Inflammatory macrophage treated with lipopolysaccharide for 1 hour (primary cell): Measurements from ENCODE around the gene FBXO9.

Source experiments
- DNase-seq, 2 donors: peaks; one replicate each; pipeline ENCODE4 v3.0.0-alpha.2; 2020 to 2022

The FBXO9 gene

GRCh38 chr6:53095716-53096115 lies 30.5 kb downstream of the FBXO9 start:
- no peak for DNase-seq

- no peak for DNase-seq
Measured at GRCh38 chr6:53100561-53100960, 35.4 kb downstream of the FBXO9 start.

DNA sequence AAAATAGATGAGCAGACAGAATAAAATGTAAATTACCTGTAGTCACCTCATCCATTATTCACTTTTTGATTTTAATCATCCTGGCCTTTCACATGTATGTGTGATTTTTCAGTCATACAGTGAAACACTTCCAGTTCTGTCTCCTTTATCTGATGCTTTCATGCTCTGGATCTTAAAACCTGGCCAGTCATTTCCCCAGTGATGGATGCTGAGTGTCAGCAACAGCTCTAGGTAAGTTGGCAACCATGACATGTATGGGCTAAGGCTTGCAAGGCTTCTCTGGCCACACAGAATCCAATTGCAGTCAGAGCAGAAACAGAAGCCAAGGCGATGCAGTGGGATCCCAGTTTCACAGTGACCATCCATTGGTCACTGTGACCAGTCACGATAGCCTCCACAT lies 35.8 kb downstream of the FBXO9 start:
- DNase-seq: no peak

DNA sequence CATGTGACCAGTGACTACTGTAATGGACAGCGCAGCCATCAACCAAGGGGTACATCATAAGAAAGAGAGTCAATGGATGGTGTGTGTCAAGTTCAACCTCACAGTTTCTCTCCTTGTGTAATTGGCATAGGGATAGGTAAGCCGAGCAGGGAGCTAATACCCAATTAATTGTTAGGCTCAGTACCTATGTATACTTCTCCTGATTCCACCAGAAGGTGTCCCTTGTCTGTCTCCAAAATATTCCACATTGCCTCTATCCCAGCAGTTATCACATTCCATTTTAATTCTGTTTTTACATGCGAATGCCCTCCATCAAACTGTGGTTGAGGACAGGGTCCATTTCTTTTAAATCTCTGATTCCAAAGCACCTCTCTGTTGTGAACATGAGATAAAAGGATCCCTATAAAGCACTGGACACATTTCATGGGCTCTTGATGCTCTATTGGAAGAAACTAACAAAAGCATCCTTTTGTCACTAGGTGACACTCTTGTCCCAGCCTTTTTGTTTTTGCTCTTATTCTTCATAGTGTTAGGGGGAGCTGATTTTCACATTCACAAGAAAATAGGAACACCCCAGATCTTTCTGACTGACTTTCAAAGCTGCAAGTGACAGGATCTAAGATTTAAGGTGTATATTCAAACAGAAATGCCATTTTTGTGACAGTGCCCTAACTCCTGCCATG lies 38.9 kb downstream of the FBXO9 start:
- DNase-seq: no peak

DNA sequence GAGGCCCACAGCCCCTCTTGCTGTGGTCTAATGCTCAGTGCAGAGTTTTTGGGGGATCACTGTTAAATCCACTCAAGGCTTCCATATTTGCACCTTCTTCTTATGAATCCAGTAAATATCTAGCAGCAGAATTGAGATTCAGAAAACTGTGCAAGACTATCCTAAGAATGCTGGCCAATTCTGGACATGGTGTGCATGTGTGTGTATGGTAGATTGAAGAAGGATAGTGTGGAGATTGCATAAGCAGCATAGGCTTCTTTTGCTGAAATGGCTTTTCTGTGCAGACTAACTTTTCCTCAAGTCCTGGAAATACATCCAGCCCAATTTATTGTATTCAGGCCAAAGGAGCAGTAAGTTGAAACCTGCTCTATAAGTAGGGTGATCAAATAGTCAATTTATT lies 39.7 kb downstream of the FBXO9 start:
- no peak for DNase-seq

- DNase-seq: no peak
Measured at GRCh38 chr6:53107091-53107490, 41.9 kb downstream of the FBXO9 start.

DNA sequence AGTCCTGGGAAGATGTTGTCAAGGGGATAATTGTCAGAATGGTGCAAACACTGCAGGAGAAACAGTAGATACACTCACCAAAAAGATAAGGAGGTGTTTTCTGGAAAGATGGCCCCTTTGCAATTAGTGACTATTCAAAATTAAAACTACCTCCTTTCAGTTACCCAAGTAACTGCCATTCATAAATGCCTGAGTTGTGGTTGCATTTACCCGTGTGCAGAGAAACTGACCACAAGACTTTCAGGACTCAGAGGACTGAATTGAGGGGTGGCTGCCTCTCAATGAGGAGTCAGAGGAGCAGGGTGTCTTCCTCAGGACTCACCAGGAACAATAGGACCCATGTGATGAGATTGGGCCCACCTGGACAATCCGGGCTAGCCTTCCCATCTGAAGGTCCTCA lies 44.4 kb downstream of the FBXO9 start:
- DNase-seq: no peak

GRCh38 chr6:53111865-53112264 lies 46.7 kb downstream of the FBXO9 start:
- no peak for DNase-seq

- DNase-seq: no peak
Measured at GRCh38 chr6:53112404-53112803, 47.2 kb downstream of the FBXO9 start.

GRCh38 chr6:53112871-53113270 lies 47.7 kb downstream of the FBXO9 start:
- no peak for DNase-seq

GRCh38 chr6:53113742-53114141 lies 48.5 kb downstream of the FBXO9 start:
- DNase-seq: no peak

- DNase-seq: no peak
Measured at GRCh38 chr6:53115113-53115512, 49.9 kb downstream of the FBXO9 start.

DNA sequence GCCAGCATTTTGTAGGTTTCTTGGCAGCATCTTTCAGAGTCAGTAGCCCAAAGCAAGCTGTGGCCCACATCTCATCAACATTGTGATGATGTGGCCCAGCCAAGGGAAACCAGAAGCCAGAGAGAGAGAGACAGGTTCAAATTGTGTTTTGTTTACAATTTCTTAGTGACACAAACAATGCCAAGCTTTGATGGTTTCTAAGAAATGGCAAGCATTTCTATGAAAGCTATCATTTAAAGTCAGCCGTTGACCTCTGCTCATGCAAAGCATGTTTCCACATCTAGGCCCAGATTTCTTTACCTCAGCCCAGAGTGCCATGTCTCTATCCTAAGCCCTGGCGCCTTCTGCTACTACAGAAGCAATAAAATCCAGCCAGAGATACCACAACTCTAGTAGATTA lies 50.5 kb downstream of the FBXO9 start:
- DNase-seq: no peak

DNA sequence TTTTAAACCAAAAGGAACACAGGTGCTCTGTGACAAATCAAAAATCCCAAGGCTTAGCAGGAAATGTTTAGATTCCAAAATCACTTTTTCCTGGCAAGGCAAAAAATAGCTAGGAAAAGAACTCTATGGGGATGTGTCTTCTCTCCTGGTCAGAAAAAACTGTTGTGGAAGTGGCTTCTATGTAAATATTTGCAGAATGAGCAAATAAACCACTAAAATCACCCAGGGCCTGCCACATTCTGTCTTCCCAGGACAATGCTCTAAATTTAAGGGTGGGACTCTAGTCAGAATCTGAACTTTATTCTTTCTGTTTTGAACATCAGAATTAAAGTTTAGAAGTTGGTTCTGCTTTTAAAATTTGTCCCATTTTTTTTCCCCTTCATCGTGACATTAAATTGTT lies 54.1 kb downstream of the FBXO9 start:
- no peak for DNase-seq

- no peak for DNase-seq
Measured at GRCh38 chr6:53119772-53120409, 54.7 kb downstream of the FBXO9 start.

DNA sequence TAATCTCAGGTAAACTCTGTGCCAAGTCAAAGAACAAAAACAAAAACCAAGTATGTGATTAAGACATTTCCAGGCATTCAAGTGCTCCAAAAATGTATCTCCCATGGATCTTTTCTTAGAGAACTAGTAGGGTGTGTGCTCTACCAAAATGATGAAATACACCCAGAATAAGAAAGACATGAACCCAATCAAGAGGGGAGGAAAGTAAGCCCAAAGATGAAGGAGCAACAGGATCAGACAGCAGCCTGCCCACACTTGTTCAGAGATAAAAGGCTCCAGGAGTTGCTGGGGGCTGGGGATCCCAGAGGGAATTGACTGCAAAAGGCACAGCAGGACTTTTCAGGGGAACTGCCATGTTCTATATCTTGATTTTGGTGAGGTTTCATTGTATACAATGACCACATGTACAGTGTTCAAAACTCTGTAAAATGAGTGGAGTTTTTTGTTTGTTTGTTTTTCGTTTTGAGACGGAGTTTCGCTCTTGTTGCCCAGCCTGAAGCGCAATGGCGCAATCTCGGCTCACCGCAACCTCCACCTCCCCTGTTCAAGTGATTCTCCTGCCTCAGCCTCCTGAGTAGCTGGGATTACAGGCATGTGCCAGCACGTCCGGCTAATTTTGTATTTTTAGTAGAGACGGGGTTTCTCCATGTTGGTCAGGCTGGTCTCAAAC lies 59.1 kb downstream of the FBXO9 start:
- no peak for DNase-seq

GRCh38 chr6:53125276-53125675 lies 60.1 kb downstream of the FBXO9 start:
- DNase-seq: no peak

DNA sequence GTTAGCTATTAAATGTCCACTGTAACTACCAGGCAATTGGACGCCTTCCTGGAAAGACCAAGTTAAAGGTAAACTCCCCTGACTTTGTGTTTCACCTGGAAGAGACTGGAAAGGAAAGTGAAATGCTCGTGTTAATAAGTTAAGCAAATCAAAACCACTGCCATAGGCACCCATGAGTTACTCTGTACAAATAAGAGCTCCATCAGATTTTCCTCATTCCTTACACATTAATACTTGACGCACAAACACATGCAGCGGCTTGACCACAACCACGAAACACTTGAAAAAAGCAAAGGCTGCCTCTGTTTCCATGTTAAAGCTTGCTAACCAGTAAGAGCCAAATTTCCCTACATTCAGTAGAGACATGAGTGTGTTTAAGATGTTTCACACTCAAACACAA lies 63.6 kb downstream of the FBXO9 start:
- no peak for DNase-seq

DNA sequence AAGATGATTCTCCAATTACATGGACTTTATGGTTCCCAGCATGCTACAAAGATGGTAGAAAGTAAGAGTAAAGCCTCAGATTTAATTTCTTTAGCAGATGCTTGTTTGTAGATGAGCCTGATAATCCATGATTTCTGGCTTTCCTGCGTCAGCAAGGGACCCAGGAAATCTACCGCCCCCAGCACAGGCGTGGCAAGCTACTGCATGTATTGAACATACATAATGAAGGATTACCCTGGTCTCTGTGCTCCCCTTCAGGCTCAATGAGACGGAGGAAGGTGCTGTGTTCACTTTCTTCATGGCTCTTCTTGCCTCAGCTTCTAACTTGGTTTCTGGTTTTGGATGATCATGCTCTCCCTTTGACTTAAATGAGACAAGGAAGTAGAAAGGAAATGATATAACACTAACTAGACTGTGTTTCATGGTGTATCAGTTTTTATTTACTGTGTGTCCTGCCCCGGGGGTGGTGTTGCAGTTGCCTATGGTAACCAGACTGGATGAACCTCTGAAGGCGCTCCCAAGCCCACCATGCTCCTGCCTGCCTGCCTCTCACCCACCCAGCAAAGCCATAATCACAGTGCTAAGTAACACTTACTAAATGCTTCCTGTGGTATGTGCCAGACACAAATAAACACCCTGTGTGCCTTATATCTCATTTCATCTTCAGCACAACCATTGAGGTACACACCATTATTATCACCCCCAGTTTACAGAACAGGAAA lies 65.5 kb downstream of the FBXO9 start:
- DNase-seq: no peak

DNA sequence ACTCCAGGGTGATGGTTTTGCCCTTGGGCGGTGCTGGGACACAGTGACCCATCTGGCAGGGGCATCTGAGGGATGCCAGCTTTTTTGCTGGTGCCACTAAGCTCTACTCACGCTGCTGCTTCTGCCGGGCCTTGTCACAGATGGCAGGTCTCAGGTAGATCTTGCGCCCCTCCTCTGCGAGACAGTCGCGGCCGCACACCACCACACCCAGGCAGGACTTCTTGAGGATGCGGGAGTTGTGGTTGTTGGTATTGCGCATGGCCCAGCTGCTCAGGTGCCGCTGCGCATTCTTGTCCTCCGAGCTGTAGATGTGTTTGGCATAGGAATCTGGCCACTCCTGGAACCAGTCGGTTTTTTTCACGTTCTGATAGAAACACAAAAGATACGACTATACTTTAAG lies 68.8 kb downstream of the FBXO9 start:
- DNase-seq: no peak

DNA sequence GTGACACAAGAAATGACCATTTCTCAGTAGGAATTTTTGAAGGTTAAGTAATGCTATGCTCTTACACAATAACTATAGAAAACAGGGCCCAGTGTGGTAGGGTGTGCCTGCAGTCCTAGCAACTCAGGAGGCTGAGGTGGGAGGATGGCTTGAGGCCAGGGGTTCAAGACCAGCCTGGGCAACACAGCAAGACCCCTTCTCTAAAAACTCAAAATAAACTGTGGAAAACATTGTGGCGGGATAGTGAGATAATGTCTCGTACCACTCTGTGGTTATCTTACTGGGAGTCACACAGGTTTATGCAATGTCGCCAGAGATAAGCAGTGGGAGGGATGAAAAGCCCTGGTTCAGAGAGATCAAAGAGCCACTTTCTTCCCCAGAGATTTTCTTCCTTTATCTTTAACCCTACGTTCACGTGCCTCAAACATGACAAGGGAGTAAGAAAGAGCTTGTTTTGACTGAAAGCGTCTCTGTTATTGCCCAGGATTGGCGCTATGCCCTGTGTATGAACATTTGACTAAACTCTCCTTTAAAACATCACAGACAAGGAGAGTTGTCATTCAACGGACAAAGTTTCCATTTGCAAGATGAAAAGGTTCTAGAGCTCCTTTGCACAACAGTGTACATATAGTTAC lies 69.5 kb downstream of the FBXO9 start:
- peak; percentile 20 to 36 for DNase-seq

DNA sequence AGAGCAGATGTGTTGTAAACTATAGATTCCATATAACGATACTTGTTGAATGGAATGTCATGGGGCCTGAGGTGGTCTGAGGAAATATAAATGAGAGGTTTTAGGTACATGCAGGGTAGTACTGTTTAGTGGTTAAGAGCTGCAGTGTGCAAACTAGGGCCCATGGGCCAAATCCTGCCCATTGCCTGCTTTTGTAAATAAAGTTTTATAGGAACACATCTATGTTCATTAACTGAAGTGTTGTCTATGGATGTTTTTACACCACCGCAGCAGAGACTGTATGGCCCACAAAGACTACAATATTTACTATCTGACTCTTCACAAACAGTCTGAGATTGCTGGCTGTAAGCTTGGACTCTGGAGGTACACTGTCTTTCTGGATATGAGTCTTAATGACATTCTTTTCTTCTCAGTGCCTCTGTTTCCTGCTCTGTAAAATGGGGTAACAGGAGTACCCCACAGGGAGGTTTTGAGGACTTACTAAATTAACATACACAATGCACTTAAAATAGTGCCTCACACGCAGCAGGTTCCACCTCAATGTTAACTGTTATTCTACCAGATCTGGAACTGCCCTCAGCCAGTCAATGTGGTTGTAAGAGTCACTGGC lies 70.9 kb downstream of the FBXO9 start:
- DNase-seq: no peak
